ENCODE results near the gene PDZD4. TPM values are rescaled to one million over a fixed set of nuclear protein-coding genes. Genes with fewer than 3 reads are reported as not detected.
A peak's percentile ranks its signal among the peaks of the same experiment; 100 is the strongest.

Gene PDZD4
- total RNA-seq, 1 donor from 2014 or later: 23.2 TPM

GRCh38 chrX:153862369-153863250 is 32.3 kb upstream of the PDZD4 start:
- intact Hi-C loops (cut with DNase I): no loop called here
- Histone ChIP-seq H3K9me3 (no peaks in the 10 kb centered on the region), H3K4me1 (no peaks in the 10 kb centered on the region), H3K4me3 (no peak overlapping the region), H3K27me3 (peaks cover 4% of the 10 kb centered on the region), H3K36me3 (no peaks in the 10 kb centered on the region), H3K27ac (no peak overlapping the region)
- peak in 1 of 2 donors; percentile 47 for DNase-seq (ENCODE audit: low spot score in 2 of 2)
- TF ChIP-seq CTCF (IDR thresholded peaks at IDR 0.05): no peak

DNA sequence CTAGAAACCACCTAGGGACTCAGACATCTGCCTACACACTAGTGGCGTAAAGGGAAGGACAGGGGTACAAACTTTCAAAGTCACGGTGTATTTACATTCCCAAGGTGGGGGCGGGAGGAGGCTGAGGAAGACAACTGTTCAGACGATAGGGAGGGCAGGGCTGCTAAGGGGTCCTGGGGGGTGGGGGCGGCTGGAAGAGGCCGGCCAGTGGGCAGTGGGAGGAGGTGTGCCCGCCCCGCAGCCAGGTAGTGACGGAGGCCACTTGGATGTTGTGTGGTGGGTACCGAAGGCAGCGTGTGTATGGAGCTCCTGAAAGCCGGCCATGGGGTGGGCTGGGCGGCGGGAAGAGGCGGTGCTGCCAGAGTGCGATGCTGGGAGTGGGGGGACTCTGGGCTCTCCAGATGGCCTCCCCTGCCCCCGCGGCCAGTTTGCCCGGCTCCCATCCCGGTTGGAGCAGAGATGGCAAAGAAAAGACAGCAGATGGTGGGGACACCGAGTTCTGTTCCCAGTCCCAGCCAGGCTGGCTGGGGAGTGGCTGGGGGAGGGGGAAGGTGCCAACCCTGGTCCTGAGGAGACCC is 31.5 kb upstream of the PDZD4 start:
- intact Hi-C loops (cut with DNase I): no loop called here
- Histone ChIP-seq H3K36me3 (no peaks in the 10 kb centered on the region), H3K27me3 (peaks cover 4% of the 10 kb centered on the region), H3K9me3 (no peaks in the 10 kb centered on the region), H3K4me1 (no peaks in the 10 kb centered on the region), H3K4me3 (no peak overlapping the region), H3K27ac (no peak overlapping the region)
- no peak for TF ChIP-seq CTCF (IDR thresholded peaks at IDR 0.05)
- peak in 1 of 2 donors; percentile 37 for DNase-seq (ENCODE audit: low spot score in 2 of 2)

GRCh38 chrX:153861151-153861550 is 30.8 kb upstream of the PDZD4 start:
- H3K9me3 ChIP-seq: no peaks in the 10 kb centered on the region
- intact Hi-C loops (cut with DNase I): no loop called here

GRCh38 chrX:153857348-153857903 is 27.1 kb upstream of the PDZD4 start:
- Histone ChIP-seq H3K4me3 (no peak overlapping the region), H3K27ac (no peak overlapping the region), H3K9me3 (no peaks in the 10 kb centered on the region), H3K4me1 (no peaks in the 10 kb centered on the region), H3K36me3 (no peaks in the 10 kb centered on the region), H3K27me3 (peaks cover 7% of the 10 kb centered on the region)
- no peak for DNase-seq (ENCODE audit: low spot score in 2 of 2)
- TF ChIP-seq CTCF (IDR thresholded peaks at IDR 0.05): no peak
- intact Hi-C loops (cut with DNase I): no loop called here

More at GRCh38 chrX:153861151-153861550, 30.8 kb upstream of the PDZD4 start:
- Histone ChIP-seq H3K36me3 (no peaks in the 10 kb centered on the region), H3K4me1 (no peaks in the 10 kb centered on the region), H3K27ac (no peak overlapping the region), H3K4me3 (no peak overlapping the region), H3K27me3 (peaks cover 4% of the 10 kb centered on the region)
- TF ChIP-seq CTCF (IDR thresholded peaks at IDR 0.05): no peak
- DNase-seq (ENCODE audit: low spot score in 2 of 2): peak in 1 of 2 donors; percentile 37

DNA sequence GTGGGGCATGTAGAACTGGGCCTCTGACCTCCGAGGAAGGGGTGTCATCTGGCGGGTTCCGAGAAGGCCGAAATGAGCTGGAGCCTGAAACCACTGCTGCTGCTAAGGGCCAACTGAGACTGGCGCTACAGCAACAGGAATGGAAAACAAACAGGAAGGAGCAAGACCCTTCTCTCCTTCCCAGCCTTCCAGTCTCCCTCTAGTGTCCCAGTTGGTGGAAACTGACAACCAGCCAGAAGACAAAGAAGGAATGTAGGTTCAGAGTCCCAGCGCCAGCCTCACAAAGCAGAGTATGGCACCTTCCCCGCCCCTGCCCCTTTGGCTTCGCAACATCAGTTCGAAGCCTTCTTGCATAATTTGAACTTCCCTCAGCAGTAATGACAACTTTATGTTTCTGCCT is 24.4 kb upstream of the PDZD4 start:
- intact Hi-C loops (cut with DNase I): no loop called here
- Histone ChIP-seq H3K9me3 (no peaks in the 10 kb centered on the region), H3K4me3 (no peak overlapping the region), H3K27me3 (peaks cover 4% of the 10 kb centered on the region), H3K4me1 (no peaks in the 10 kb centered on the region), H3K27ac (no peak overlapping the region), H3K36me3 (no peaks in the 10 kb centered on the region)
- no peak for DNase-seq (ENCODE audit: low spot score in 2 of 2)
- TF ChIP-seq CTCF (IDR thresholded peaks at IDR 0.05): no peak
